GM19238 (cell line): Measurements from ENCODE around the gene SDK1.
"Not testable (repeated sequence)": the region's sequence is repeated elsewhere in the genome, so short reads cannot be mapped to it uniquely, and the experiment has no call there.

Source experiments
- DNase-seq: peaks from one replicate; pipeline ENCODE4 v3.0.0; 2011; ENCODE audit warnings: low spot score; ENCODE audit not compliant: insufficient read length

SDK1 gene

GRCh38 chr7:3912291-3912690 lies 611.2 kb downstream of the SDK1 start:
- DNase-seq: no peak

DNA sequence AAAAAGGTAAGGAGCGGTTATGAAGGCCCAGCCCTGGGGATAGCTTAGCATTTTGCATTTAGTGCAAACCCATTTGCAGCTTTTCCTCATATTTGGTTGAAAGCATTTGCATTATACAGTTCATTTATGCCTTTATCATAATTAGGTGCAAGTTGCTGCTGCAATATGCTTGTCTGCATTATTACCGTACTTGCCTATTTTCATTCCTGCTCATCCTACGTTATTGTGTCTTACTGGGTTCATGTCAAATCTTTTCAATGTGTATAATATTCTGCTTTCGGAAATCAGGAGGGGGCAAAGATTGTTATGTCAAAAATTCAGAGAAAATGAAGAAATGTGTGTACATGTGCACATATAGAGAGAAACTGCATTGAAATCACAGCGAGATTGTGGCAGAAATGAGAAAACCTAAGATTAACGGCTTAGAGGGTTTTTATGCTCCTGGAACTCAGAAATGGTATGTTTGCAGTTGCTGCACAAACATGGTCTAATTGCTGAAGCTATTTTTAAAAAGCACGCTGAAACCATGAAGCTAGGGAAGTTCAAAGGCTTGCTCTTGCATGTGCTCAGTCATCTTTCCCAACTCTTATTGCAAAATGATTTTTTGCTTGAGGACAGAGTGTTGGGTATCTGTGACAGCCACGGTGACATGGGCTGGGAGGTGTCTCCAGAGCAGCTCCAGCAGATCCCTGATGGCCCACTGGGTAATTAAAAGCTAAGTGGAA lies 613.2 kb downstream of the SDK1 start:
- DNase-seq: no peak

- no peak for DNase-seq
Observed at GRCh38 chr7:3915337-3915878, 614.4 kb downstream of the SDK1 start.

GRCh38 chr7:3916146-3916545 lies 615.1 kb downstream of the SDK1 start:
- DNase-seq: no peak

DNA sequence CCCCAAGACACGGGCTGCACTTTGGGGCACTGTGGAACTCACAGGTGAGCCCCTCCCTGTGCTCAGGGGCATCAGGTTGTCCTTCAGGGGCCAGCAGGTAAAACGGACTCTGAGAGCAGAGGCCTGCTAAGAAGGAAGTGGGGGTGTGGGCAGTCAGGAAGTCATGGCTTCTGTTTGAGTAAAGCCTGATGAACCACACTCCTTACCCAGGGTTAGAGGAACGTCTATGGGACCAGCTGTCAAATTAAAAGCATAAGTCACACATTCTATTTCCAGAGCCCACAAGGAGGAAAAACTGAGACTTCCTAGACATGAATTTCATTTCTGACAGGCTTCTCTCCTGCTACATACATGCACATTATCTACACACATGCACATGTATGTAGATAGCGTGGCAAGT lies 616.4 kb downstream of the SDK1 start:
- no peak for DNase-seq

GRCh38 chr7:3918576-3918975 lies 617.5 kb downstream of the SDK1 start:
- no peak for DNase-seq

DNA sequence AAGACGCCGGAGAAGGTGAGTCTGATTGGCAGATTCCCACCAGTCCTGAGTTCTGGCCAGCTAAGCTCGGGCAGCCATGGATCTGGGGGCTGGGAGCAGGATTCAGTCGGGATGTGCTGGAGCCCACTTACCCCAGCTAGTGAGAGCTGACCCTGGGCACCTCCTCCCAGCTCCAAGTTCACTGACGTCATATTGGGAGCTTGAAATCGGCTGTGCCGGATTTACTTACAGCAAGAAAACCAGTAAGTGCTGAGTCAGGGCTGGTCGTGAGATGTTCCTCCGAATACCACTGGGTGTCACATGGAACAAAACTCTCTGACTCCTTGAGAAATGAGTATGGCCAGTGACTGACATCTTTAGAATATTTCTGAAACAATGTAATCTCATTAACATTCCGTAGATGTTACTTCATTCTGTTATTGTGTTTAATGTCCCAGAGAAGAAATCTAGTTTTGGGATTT lies 621.2 kb downstream of the SDK1 start:
- DNase-seq: no peak

- DNase-seq: no peak
Observed at GRCh38 chr7:3923307-3923918, 622.4 kb downstream of the SDK1 start.

DNA sequence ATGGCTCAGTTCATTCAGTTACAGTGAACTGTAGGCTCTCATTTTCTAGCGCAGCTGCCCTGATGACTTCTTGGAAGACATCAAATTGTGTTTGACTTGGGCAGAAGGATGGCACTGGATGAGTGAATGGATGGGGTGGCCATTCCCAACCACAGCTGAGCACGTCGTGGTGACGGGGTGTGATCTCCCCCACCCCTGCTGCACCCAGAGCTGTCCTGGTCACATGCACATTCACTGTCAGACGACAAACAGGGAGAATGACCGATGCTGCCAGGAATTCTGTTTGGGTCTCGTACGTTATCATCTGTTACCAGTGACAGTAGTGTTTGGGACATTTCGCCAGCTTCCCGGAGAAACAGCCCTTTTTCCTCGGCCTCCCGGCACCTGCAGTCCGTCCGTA lies 623.2 kb downstream of the SDK1 start:
- DNase-seq: no peak

DNA sequence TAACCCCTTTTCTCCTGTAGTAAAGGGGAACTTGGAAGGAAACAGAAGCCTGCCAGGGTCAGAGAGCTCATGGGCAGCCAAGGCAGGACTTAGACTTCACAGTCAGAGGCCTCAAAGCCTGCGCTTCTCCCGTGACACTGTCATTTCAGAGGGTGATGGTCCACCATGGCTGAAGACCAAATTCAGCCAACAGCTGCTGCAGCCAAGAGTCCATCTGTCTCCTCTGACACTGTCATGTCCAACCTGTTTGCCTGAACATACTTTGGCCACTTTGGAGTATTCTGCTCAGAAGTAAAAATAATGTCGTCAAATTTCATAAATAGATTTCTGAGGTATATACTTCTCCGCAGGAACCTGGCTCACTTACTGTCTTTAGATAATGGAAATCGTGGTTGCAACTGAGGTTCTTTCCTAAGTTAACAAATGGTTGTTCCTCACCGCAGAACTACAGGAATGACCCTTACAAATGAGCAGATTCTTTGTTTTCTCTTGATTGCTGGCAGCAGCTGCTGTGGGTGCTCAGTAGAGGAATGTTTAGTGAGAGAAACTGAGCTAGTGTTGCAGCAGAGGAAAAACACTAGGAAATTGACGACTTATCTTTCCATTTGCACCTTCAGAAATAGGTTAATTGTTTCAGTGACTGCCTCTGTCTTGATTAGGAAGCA lies 626.5 kb downstream of the SDK1 start:
- no peak for DNase-seq

GRCh38 chr7:3928727-3929515 lies 627.9 kb downstream of the SDK1 start:
- no peak for DNase-seq

DNA sequence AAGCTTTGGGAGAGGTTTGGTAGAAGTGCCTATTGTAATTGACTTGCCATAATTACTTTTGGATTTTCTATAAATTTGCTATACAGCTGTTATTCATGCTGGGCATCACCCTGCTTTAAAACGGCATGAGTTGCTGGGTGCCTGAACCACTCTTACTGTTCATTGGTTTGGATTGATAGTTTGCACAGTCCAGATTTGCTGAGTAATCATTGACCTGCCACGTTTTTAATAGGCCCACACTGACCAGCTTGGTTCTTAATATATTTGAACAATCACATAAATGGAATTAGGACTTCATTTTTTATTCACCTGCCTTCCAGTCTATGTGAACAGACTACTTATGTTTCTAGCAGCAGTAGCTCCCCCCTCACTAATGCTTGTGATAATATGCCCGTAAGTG lies 630.8 kb downstream of the SDK1 start:
- DNase-seq: no peak

GRCh38 chr7:3937146-3937545 lies 636.1 kb downstream of the SDK1 start:
- DNase-seq: no peak

GRCh38 chr7:3937605-3938004 lies 636.6 kb downstream of the SDK1 start:
- DNase-seq: no peak

DNA sequence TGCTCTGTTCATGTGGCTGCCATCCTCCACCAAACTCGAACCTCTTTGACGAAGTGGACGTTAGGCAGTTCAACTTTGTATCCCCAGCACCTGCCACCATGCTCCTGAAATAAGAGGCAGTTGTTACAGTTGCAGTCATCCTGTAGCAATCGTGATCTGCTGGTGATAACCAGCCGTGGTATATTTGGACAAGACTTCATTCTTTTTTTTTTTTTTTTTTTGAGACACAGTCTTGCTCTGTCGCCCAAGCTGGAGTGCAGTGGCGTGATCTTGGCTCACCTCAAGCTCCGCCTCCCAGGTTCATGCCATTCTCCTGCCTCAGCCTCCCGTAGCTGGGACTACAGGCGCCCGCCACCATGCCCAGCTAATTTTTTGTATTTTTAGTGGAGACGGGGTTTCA lies 640.7 kb downstream of the SDK1 start:
- DNase-seq: not testable (repeated sequence)

- DNase-seq: no peak
Observed at GRCh38 chr7:3942276-3942675, 641.2 kb downstream of the SDK1 start.

GRCh38 chr7:3942816-3943745 lies 642.0 kb downstream of the SDK1 start:
- no peak for DNase-seq

DNA sequence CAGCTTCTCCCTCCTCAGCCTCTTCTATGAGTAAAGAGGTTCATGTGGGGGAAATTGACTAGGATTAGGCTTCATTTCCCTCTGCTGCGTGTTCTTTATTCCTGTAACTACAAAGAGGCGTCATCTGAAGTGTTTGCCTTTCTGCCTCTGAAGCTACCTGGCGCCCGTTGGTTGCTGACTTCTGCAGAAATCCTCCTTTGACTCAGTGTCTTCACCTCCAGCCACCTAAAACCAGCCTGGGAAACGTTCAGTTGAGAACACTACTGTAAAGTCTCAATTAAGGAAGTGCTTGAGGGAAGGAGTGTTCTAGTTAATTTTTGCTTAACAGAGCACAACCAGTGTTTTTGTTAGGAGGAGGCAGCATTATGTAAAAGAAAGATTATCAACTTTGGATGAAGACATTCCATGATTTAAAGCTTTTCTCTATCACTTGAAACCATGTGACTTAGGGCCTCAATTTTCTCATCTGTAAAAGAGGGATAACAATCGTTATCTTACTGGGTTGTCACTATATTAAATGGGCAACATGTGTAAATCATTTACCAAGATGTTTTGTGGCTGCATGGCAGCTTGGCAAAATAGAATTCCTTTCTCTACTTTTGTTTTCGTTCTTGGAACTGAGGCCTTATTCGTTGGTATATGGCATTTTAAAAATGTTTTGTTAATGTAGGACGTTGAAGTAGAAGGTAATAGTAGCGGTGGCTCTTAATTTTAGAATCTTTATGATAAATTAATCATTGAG lies 642.9 kb downstream of the SDK1 start:
- no peak for DNase-seq

GRCh38 chr7:3949242-3949640 lies 648.2 kb downstream of the SDK1 start:
- no peak for DNase-seq

DNA sequence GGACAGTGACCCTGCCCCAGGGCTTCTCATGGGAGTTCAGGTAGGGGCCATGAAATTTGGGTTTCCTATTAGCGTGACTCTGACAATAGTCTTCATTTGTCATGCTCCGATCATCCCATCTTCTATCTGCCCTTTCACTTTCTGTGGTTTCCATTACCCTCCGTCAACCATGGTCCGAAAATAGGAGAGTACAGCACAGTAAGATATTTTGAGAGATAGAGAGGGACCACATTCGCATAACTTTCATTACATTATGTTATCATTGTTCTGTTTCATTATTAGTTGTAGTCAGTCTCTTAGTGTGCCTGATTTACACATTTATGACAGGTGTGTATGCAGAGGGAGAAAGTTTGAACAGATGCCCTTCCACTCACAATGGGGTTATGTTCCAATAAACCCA lies 649.2 kb downstream of the SDK1 start:
- DNase-seq: no peak
